GM18505 (cell line): ENCODE data around the gene TBXAS1.

Experiments used
- ATAC-seq: cut with Tn5 transposase; IDR thresholded peaks from one replicate; pipeline ENCODE4 v1.9.1; 2021; ENCODE audit not compliant: unreplicated experiment
- POLR2A ChIP-seq: IDR thresholded peaks from 4 replicates; pipeline ENCODE4 v1.6.1; 2011; ENCODE audit warnings: borderline replicate concordance; ENCODE audit not compliant: insufficient read depth, insufficient read length; ENCODE audit errors: extremely low read depth

Gene TBXAS1

GRCh38 chr7:140018125-140019043 is 189.3 kb downstream of the TBXAS1 start:
- no peak for TF ChIP-seq POLR2A
- ATAC-seq = no peak

GRCh38 chr7:140019172-140019571 is 190.1 kb downstream of the TBXAS1 start:
- ATAC-seq = no peak

GRCh38 chr7:140019606-140020005 is 190.5 kb downstream of the TBXAS1 start:
- TF ChIP-seq POLR2A = no peak
- ATAC-seq = no peak

More at GRCh38 chr7:140019172-140019571, 190.1 kb downstream of the TBXAS1 start:
- no peak for TF ChIP-seq POLR2A

GRCh38 chr7:140021603-140022002 is 192.5 kb downstream of the TBXAS1 start:
- ATAC-seq = no peak
- TF ChIP-seq POLR2A = no peak

DNA sequence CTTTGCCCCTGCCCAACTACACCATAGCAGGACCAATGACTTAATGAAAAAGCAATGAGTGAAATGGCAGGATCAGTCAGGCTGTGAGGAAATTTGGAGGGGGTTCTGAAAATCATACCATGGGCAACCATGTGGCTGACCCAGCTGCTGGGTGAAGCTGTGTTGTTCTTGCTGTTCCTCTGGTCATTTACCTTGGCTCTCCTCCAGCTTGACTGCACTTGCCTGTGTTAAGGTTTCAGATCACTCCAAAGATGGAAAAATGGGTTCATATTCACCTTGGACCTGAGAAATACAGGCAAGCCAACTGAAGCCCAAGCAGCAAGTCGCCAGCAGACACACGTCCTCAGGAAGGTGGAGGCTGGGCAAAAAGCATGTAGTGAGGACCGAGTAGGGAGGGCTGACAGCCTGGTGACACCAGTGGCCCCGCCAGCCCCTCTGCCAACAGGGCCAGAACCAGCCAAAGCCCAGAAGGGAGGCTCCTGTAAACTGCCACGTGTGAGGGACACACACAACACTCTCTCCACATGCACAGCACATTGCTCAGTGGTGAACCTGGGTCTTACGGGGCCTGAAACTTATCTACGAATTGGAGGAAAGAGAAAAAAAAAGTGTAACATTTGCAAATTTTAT is 193.6 kb downstream of the TBXAS1 start:
- TF ChIP-seq POLR2A = no peak
- ATAC-seq = no peak

GRCh38 chr7:140023728-140024127 is 194.7 kb downstream of the TBXAS1 start:
- ATAC-seq = no peak
- no peak for TF ChIP-seq POLR2A

DNA sequence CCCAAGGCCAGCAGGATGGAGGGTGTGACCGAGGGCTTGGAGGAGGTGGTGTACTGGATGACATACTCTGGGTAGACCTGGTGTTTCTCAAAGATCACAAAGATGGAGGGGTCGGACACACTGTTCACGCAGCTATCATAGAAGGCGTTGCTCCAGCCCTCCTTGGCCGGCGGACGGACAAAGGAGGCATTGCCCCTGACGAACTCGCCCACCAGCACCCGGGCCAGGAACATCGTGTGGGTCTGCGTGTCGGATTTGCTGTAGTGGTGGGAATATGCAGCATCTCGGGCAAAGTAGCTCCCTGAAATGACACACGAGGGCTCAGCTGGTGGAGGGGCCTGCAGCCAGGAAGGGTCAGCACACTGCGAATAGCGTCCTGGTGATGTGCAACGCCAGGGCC is 195.5 kb downstream of the TBXAS1 start:
- TF ChIP-seq POLR2A = no peak

DNA sequence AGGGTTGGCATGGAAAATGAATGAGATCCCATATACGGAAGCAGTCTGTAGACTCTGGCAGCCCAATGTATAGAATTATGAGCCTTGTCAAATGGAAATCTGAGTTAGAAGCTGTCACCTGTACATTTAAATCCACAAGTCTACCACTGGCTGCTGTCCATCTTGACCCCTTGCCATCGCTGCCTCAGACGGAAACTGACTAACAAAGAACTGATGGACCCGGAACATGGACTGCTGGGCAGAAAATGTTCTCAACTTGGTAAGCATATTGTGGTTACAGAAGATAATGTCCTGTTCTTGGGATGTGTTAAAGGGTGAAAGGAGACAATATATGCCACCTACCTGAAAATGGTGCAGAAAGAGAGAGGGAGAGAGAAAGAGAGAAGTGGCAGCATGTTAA is 196.2 kb downstream of the TBXAS1 start:
- no peak for ATAC-seq
- TF ChIP-seq POLR2A = no peak

More for the DNA sequence above, 195.5 kb downstream of the TBXAS1 start:
- no peak for ATAC-seq

DNA sequence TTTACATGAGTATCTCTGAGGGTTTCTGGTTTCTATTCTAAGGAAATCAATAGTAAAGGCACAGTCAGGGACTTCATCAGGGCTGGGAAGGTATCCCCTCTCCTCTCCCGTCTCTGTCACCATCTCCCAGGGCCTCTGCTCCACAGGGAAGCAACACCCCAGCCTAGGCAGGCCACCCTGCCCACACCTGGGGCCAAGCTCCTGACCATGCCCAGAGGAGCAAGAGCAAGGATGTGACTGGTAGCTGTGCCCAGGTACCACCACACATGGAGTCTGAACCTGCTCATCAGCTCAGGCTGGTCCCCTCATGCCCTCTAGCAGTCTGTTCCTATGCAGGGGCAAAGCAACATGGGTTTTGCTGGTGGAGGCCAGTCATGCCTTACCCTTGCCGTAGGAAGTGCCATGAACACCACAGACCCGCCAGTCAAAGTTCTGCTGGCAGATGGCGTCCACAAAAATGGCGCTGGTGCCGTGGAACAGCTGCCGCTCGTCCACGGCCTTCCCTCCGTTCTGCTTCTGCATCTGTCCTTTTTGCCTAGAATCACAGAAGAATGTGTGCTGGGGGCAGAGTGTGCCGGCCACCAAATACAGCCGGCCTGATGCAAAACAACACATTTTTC is 196.9 kb downstream of the TBXAS1 start:
- ATAC-seq = no peak
- TF ChIP-seq POLR2A = no peak

DNA sequence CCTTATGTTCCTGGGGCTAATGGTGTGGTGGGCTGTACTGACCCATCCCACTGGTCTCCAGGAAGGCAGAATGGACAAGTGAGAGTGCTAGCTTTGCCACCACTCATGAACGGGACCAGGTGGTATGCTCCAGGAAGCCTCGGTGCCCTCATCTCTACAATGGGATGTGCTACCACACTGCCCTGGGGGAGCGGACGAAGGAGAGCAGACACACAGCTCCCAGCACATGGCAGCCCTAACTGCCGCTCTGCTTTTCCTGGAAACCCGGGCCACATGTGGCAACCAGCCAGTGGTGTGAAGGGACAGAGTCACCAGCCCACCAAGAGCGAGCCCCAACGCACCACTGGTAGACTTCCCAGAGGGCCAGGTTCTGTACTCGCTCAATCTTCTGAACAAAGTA is 197.9 kb downstream of the TBXAS1 start:
- ATAC-seq = no peak
- no peak for TF ChIP-seq POLR2A

- no peak for TF ChIP-seq POLR2A
- no peak for ATAC-seq
Observed at GRCh38 chr7:140027858-140028257, 198.8 kb downstream of the TBXAS1 start.

GRCh38 chr7:140028311-140028710 is 199.2 kb downstream of the TBXAS1 start:
- no peak for TF ChIP-seq POLR2A
- ATAC-seq = no peak

DNA sequence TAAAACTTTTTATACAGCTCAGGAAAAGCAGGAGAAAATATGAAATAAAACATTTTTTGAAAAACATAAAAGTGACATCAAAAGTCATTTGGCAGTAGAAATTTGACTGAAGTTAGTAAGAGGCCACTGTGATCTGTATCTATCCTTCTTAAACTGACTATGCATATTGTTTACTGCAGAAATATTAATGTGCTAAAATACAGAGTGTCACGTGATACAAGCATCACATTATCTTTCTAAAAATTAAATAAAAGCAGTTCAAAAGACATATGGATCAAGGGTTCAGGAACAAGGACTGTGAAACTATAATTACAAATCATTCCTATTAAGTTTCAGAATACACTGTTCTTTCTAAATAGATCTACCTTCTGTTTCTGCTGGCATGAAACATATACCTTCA is 200.0 kb downstream of the TBXAS1 start:
- no peak for TF ChIP-seq POLR2A
- ATAC-seq = no peak
